Subcutaneous adipose tissue (tissue), 4 donors: Measurements from ENCODE around the gene USP37. TPM values are rescaled to one million over a fixed set of nuclear protein-coding genes. Genes with fewer than 3 reads are reported as not detected.

Experiments
- CTCF ChIP-seq: fragments of 450-650 bp; IDR thresholded peaks from one replicate; pipeline ENCODE4 v1.5.1; 2016; ENCODE audit warnings: low read depth, mild to moderate bottlenecking, control low read depth, antibody characterized with exemption, moderate library complexity
- total RNA-seq, 4 donors: library from RNA; depleted of rRNA; stranded (reverse); fragments of >200 nt; gene quantifications; one replicate each; pipeline ENCODE4 v1.1.0, GENCODE V29; 2016

USP37 gene
- total RNA-seq, 4 donors from 2014 or later, result 11.2 to 13.4 (median 11.7) TPM

- no peak for TF ChIP-seq CTCF
Measured at GRCh38 chr2:218546012-218546411, 22.1 kb downstream of the USP37 start.

- no peak for TF ChIP-seq CTCF
Measured at GRCh38 chr2:218540015-218540414, 28.1 kb downstream of the USP37 start.

GRCh38 chr2:218536804-218537494 is 31.2 kb downstream of the USP37 start:
- no peak for TF ChIP-seq CTCF

GRCh38 chr2:218529990-218530389 is 38.2 kb downstream of the USP37 start:
- TF ChIP-seq CTCF, result no peak

GRCh38 chr2:218523651-218524050 is 44.5 kb downstream of the USP37 start:
- no peak for TF ChIP-seq CTCF

GRCh38 chr2:218518876-218519275 is 49.3 kb downstream of the USP37 start:
- no peak for TF ChIP-seq CTCF

- TF ChIP-seq CTCF, result no peak
Measured at GRCh38 chr2:218517434-218518206, 50.5 kb downstream of the USP37 start.
